NCI-H345 treated with DMSO at 0.1 percent for 48 hours (cell line): ENCODE results near the gene HAPSTR1.

Source experiments
- DNase-seq: peaks from one replicate; lab custom pipeline; 2025; ENCODE audit not compliant: unreplicated experiment; lab: John Stamatoyannopoulos, UW

The HAPSTR1 gene

DNA sequence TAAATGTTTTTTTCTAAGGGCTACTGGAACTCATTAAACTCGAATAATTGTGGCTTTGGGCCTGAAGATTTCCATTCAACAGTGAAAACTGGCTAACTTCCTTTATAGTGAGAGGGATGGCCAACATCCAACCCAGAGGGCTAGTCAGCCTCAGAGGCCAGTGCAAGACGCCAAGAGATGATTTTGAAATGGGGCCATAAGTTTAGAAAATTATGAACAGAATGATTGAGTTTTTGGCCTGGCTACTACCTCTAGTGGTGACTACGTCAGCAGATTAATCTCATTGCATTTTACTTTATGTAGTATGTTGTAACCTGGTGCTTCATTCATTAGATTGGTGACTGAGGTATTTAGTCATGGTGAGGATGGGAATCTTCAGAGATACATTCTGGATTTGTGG is 28.4 kb downstream of the HAPSTR1 start:
- DNase-seq: no peak

DNA sequence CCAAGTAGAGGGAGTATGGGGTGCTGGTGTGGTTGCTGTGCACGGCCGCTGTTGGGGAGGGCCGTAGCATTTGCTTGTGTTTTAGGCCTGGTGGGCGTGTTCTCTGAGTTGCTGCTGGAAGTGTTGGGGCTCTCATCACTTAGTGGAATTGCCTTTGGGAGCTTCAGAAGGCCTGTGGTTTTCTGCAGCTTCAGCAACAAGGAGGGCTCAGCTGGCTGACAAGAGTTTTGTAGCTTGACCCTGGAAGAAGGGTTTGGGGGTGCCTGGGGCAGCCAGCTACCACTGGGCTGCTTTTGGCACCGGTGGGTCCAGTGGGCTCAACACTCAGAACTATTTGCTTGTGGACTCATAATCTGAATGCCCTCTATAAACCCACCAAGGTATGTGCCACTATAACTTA is 30.9 kb downstream of the HAPSTR1 start:
- DNase-seq: no peak

DNA sequence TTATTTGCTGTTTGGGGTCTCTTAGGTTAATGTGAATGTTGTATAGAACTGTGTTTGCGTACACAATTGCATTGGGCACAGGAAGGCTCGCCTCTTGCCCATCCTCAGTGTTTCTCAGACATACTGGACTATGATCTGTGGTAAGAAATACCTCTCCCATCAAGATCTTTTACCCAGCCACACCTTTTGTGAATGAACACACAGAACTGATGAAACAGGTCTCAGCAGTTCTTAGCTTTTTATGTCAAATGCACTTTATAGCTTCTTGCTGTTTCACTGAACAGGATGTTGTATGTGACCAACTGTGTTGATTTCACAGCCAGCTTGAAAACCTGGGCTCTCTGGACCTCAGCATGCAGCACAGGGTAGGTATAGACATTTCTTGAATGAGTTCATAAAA is 31.5 kb downstream of the HAPSTR1 start:
- DNase-seq: no peak

DNA sequence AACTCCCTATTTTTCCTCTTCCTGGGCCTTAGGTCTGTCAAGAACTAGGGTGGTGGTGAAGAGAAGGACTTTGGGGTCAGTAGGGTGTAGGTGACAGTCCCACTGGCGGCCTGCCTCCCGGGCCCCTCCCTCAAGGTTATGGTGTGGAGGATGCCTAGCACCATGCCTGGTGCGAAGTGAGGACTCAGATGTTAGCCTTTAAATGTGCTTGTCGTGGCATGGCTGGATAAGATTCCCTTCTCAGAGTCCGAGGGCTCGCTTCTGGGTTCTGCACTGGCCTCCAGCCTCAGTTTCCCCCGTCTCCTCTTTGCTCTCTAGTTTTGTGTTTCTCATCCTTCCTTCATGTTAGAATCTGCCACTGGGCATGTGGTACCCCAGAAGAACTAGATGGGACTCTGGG is 32.0 kb downstream of the HAPSTR1 start:
- DNase-seq: no peak

DNA sequence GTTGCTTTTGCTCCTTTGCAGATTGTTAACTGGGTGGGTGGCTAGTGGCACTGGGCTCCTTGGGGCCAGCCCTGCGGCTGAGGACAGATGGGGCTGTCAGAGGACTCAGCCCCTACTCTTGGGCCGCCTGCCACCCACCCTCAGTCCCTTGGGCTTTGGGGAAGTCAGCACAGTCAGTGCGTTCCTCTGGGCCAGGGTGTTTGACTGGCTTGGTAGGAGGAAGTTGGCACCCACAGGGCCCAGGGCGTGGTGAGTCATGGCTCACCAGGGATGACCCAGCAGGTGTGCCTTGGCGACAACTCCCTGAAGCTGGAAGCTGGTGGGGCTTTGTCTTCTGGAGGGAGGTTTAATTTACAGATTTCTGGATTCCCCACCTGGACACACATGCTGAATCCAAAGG is 32.4 kb downstream of the HAPSTR1 start:
- no peak for DNase-seq

DNA sequence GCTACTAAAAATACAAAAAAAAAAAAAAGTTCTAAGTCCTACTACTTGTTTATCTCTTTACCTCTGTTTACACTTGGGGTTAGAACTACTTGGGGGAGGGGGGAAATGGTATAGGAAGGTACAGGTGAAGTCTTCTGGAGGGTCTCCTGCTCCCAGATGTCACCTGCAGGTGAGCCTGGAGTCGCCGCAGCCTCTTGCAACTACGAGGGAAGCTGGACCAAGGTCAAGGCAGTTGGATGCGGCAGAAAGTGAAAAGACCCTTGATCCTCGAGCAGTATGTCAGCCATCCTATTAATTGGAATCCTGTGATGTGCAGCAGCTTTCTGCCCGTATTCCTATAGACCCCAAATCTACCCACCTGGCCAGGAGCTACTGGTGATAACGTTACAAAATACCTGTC is 33.0 kb downstream of the HAPSTR1 start:
- DNase-seq: no peak

DNA sequence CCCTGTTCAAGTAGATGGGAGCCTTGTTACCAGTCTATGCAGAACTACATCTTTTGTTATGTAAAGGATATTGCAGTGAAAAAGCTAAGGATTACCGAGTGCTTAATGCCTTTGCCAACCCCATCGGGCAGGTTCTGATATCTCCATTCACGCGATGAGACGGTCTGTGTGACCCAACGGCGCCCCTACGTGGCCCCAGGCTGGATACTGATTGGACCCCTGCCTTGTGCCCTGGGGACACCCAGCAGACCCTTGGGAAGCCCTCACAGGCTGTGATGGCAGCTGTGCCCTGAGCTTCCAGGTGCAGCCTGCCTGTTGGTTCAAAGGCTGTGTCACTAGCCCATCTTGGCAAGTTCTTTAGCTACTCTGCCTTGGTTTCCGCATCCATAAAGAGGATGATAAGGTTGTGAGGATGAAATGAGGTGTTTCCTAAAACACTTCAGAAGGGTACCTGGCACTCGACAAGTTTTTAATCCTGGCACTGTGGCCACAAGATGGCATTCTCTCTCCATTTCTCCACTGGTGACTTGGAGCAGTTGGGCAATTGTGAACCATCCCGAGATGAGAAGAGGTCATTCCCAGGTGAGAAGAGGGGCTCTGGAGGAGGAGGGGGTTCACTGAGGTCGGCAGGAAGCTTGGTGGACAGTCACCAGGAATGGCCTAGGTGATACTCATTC is 33.6 kb downstream of the HAPSTR1 start:
- no peak for DNase-seq

DNA sequence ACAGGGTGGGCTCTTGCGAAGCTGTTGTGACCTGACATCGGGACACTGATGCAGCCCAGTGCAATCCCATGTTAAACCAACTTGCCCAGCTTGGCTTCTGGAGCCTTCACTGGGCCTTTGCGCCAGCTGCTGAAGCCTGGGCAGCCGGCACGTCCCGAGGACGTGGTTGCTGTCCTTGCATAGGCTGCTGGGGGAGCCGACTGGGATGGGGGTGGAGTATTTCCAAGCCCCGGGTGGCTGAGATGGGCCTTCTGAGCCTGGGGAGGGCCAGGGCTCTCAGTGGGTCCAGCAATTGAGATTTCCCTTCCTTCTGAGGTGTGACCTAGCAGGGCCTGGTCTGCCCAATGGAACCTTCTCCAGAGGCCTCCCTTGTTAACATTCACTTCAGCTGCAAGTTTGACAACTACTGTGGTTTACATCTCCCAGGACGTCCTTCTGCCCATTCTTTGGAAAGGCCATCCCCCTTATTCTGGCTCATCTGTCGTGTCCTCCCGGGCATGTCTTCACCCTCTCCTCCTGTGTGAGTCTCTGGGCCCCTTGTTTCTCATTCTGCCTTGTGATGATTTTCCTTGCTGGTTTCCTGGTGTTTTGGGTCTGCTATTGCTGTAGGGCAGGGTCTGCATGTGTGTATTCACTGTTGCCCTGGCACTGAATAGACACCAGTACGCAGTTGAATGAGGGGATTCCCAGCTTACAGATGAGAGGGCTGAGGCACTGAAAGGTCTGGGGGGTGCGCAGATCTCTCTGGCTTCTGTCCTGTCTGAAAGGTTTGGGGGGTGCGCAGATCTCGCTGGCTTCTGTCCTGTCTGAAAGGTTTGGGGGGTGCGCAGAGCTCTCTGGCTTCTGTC is 34.4 kb downstream of the HAPSTR1 start:
- DNase-seq: no peak

DNA sequence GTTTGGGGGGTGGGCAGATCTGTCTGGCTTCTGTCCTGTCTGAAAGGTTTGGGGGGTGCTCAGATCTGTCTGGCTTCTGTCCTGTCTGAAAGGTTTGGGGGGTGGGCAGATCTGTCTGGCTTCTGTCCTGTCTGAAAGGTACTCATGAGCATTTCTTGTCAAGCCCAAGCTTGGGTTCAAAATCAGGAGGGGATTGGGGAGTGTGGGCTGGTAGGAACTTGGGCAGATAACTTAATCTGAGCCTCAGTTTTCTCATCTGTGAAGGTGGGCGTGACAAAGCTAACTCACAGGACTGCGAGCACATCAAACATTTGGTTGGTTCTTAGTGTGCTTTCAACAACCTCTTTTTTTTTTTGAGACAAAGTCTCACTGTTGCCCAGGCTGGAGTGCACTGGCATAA is 35.2 kb downstream of the HAPSTR1 start:
- DNase-seq: no peak

DNA sequence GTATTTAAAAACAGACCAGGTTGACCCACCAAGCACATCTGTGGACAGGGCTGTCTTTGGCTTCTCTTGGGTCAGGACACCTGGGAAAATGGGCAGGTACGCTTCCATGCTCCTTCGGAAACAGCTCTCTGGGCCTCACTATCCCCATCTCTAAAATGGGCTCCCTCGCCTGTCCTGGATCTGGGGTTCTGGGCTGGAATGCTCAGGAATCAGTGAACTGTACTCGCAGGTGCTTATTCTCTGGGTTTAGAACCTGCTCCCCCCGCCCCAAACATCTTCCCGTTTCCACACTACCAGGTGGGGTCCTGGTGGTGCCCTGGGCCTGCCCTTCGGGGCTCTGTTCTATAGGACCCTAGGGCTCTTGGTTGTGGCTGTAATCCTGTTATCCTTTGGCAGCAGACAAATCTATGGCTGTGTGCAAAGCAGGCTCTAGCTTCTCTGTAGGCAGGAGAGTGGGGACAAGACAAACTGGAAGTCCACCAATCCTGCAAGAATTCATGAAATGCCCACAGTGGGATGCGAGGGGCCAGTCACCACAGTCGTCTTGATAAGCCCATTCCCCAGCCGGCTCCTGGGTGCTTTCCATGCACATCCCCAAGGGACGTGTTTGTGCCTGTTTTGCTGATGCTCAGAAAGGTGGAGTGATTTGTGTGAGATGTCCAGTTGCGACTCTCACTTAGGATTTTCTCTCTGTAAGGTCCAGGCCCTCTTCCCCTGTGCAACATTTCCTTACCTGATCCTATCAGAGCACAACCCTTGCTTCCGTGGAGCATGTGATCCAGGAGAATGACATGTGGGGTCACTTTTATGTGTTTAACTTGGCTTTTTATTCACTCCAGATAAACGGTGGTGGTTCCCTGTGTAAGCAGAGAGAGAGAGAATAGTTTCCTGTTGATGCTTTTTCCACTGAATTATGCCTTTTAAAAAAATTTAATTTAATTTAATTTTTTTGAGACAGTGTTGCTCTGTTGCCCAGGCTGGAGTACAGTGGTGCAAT is 37.2 kb downstream of the HAPSTR1 start:
- no peak for DNase-seq

DNA sequence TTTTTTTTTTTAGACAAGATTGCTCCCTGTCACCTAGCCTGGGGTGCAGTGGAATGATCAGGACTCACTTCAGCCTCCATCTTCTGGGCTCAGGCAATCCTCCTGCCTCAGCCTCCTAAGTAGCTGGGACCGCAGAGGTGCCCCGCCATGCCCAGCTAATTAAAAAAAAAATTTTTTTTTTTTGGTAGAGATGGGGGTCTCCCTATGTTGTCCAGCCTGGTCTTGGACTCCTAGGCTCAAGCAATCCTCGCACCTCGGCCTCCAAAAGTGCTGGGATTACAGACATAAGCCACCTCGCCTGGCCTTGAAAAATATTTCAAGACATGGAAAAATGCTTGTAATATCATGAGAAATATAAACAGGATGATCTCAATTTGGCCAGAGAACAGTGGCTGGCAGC is 42.9 kb downstream of the HAPSTR1 start:
- no peak for DNase-seq

DNA sequence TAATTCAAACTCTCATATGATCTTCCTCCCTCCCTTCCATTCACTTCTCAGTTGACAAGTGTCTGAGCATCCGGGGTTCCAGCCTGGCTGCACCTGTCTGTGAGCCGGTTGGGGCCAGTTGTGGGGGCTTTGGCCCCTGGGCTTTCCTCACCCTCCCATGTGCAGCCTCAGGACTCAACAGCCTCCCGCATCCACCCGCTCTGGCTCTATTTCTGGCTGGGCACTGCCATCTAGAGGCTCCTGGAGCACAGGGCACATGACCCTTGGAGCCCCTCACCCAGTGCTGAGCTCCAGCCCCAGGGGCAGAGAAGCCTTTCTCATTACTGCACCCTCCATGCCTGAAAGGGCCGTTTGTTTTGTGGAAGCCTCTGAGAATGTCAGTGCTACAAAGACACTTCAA is 43.3 kb downstream of the HAPSTR1 start:
- no peak for DNase-seq

DNA sequence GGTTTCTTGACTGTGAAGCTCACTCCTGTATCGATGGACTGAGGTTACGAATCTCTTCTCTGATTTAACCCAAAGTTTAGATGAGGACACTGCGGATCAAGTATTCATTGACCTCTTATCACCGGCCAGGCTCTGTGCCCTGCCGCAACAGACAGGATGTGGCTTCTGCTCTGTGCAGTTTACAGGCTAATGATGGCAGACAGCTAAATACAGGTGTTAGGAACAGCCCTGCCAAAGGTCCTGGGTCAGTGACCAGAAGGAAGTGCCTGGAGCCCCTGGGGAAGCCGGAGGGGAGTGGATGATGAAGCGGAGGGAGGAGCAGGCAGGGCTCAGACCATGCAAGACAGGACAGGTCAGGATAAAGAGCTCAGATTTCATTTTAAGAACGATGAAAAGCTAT is 44.4 kb downstream of the HAPSTR1 start:
- DNase-seq: no peak

DNA sequence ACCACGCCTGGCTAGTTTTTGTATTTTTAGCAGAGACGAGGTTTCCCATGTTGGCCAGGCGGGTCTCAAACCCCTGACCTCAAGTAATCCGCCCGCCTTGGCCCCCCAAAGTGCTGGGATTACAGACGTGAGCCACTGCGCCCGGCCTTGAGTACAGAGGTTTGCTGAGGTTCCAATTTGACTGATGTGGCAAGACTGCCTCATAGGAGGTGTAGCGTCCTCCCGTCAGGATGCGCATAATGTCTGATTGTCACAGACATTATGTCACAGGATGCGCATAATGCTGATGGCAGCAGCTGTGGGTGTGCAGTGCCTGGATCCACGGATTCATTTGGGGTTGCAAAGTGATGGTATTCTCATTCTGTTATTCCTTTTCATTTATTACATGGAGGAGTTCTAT is 45.2 kb downstream of the HAPSTR1 start:
- no peak for DNase-seq

DNA sequence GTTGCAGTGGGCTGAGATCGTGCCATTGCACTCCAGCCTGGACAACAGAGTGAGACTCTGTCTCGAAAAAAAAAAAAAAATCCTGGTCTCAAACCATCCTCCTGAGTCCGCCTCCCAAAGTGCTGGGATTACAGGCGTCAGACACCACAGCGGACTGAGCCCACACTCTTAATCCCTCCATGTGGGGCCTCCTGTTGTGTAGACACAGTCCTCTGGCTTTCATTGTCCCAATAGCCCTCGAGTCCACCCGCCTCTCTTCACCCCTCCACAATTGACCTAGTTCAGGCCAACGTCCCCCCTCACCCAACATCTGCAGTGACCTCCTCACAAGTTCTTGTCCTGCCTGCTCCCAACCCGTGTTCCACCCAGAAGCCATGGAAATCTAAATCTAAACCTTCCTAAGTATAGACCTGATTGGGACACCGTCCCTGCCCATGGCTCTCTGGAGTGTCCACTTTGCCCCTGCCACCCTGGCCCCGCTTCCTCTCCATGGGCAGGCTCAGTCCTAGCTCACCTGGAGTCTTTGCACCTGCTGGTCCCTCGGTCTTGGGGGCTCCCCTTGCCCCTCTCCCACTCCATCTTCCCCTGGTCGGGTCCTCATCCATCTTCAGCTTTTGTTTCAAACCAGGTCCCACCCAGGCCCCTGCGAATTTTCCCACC is 46.7 kb downstream of the HAPSTR1 start:
- no peak for DNase-seq

DNA sequence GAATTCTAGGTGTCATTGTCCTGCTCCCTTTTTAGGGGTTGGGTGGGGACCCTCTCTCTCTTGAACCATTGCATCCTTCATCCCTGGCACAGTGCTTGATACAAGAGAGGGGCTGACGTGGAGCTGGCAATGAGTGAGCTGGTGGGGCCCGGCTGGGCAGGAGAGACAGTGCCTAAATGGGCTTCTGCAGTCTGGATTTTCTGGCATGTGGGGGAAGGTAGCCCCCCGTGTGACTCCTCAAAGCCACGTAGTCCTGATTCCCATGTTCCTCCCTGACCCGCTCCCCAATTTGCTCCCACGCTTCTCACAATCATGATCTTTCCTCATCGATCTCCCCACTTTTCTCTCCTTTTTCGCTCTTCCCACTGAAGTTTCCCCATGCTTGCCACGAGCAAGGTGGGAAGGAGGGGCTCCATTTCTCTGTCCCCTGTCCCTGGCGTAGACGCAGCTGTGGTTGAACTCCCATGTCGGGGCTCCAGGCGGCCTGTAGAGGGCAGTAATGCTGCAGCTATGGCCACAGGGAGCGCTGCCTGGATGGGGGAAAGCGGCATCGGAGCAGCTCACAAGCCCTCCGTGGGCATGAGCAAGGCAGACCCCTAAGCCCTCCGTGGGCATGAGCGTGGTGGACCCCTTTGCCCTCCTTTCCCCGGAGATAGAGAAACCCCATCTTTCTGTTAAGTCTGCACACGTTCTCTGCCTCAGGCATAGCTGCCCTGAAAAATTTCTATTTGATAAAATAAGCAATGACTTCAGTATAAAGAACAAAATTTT is 47.5 kb downstream of the HAPSTR1 start:
- DNase-seq: peak; percentile 24

DNA sequence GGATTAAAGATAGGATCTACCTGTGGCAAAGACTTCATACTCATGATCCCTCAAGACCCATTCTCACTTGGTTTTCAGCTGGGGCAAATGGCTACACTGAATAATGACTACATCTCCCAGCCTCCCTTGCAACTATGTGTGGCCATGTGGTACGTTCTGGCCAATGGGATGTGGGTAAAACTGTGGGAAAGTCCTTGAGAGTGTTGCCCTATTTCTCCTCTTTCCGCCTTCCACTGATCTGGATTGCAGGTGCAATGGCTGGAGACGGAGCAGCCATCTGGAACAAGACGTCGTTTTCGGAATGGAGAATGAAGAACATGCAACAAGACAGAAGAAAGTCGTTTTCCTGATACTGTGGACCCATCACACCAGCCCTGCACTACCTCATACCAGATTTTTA is 48.5 kb downstream of the HAPSTR1 start:
- DNase-seq: no peak
